ENCODE data around the gene HNRNPC. TPM values are rescaled to one million over a fixed set of nuclear protein-coding genes. Genes with fewer than 3 reads are reported as not detected.

The HNRNPC gene
- total RNA-seq, 1 experiment from 2014 or later = 843 TPM

DNA sequence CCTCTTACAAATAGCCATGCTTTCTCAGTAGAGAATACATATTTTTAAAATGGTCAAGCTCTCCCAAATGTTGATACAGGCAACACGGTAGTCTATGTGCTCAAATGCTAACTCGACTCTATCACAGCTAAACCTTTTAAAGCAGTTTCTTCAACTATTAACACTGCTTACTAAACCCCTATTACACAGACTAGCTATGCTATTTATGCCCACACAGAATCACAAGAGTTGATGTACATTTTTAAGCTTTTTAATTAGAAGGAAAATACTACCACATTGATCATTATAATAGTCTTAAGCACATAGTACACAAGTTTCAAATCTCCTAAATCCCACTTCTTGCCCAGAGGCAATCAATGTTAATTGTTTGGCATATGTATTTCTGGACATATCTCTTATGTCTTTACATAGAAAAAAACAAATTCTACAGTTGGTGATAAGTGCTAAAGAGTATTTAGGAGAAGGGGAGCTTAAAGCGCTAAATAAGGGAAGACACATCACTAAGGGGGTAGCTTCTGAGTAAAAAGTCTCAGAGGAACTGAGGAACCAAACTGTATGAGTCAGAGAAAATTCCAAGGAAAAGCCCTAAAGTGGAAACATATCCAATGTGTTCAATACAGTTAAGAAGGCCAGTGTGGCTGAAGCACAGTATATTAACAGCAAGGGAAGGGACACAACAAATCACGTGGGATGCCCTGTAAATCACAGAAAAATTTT lies 13.7 kb downstream of the HNRNPC start:
- ATAC-seq (no peak), DNase-seq (ENCODE audit: low read depth, low spot score) (no peak)
- RAD21 ChIA-PET (ENCODE audit: low non-redundant PET in 1 of 2, low total read pairs in 2 of 2, uncharacterized antibody in 2 of 2, unreplicated experiment in 2 of 2) = no interaction called here
- Histone ChIP-seq H3K9me2 (ENCODE audit: insufficient read depth) (no peaks in the 10 kb centered on the region), H3K9ac (ENCODE audit: low read length) (no peak overlapping the region), H3K36me3 (ENCODE audit: control insufficient read depth in 1 of 2, insufficient read depth in 2 of 2, low read length in 2 of 2) (peaks cover 66 to 72% of the 10 kb centered on the region in 2 experiments), H2AFZ (ENCODE audit: low read depth, low read length, poor library complexity, severe bottlenecking) (no peak overlapping the region), H4K20me1 (ENCODE audit: insufficient read depth) (peaks cover 80% of the 10 kb centered on the region), H3K79me2 (ENCODE audit: insufficient read depth, low read length) (peaks cover 100% of the 10 kb centered on the region), H3K9me3 (ENCODE audit: control insufficient read depth in 1 of 2, insufficient read depth in 1 of 2, low read depth in 1 of 2, low read length in 2 of 2) (no peaks in the 10 kb centered on the region), H3K4me1 (ENCODE audit: control insufficient read depth in 1 of 2, insufficient read depth in 2 of 2, low read length in 2 of 2) (0 out of 4 replicates have a peak, but pooled peaks cover 0 to 3% of the 10 kb centered on the region in 2 experiments), H3K4me2 (ENCODE audit: low read length) (no peak overlapping the region), H3K27ac (ENCODE audit: low read depth, low read length) (no peak overlapping the region), H3K27me3 (ENCODE audit: insufficient read depth, low read length) (no peaks in the 10 kb centered on the region), H3K4me3 (replicated peaks in 1 of 2; ENCODE audit: low read depth in 1 of 2, low read length in 2 of 2) (no peak overlapping the region)
- BruUV-seq (replicated peaks) = no TSS peak
- CTCF ChIA-PET = no interaction called here
- intact Hi-C loops (cut with micrococcal nuclease) = no loop called here
- POLR2A ChIA-PET = interaction anchor here (2.4 kb wide), 1 partner anchor 10 kb away, joined by 8 read pairs; no protein-coding TSS in a partner anchor
- TF ChIP-seq ELF1 (IDR thresholded peaks at IDR 0.05; ENCODE audit: borderline replicate concordance, low read depth) (no peak), CBX3 (IDR thresholded peaks at IDR 0.05; ENCODE audit: low read depth) (no peak)

DNA sequence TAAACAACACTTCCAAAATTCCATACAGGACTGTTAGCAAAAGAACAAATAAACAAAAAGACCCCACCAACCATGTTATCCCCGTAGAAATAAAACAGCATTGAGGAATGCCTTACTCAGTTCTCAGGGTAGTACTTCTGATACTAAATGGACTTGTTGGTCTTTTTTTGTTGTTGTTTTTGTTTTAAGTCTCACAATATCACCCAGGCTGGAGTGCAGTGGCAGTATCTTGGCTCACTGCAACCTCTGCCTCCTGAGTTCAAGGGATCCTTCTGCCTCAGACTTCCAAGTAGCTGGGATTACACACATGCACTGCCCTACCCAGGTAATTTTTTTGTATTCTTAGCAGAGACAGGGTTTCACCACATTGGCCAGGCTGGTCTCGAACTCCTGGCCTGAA lies 17.1 kb downstream of the HNRNPC start:
- intact Hi-C loops (cut with micrococcal nuclease) = no loop called here
- ATAC-seq = no peak
- 0 out of 4 replicates have a peak, but pooled peaks cover 0 to 3% of the 10 kb centered on the region in 2 experiments for H3K4me1 ChIP-seq (ENCODE audit: control insufficient read depth in 1 of 2, insufficient read depth in 2 of 2, low read length in 2 of 2)

More for the DNA sequence above, 17.1 kb downstream of the HNRNPC start:
- Histone ChIP-seq H3K27ac (ENCODE audit: low read depth, low read length) (no peak overlapping the region), H3K9ac (ENCODE audit: low read length) (no peak overlapping the region), H3K4me3 (replicated peaks in 1 of 2; ENCODE audit: low read depth in 1 of 2, low read length in 2 of 2) (no peak overlapping the region), H3K36me3 (ENCODE audit: control insufficient read depth in 1 of 2, insufficient read depth in 2 of 2, low read length in 2 of 2) (peaks cover 55 to 76% of the 10 kb centered on the region in 2 experiments), H4K20me1 (ENCODE audit: insufficient read depth) (peaks cover 87% of the 10 kb centered on the region), H3K27me3 (ENCODE audit: insufficient read depth, low read length) (no peaks in the 10 kb centered on the region), H3K9me2 (ENCODE audit: insufficient read depth) (no peaks in the 10 kb centered on the region), H3K79me2 (ENCODE audit: insufficient read depth, low read length) (peaks cover 100% of the 10 kb centered on the region), H3K4me2 (ENCODE audit: low read length) (no peak overlapping the region), H2AFZ (ENCODE audit: low read depth, low read length, poor library complexity, severe bottlenecking) (no peak overlapping the region), H3K9me3 (ENCODE audit: control insufficient read depth in 1 of 2, insufficient read depth in 1 of 2, low read depth in 1 of 2, low read length in 2 of 2) (no peaks in the 10 kb centered on the region)
- ChIA-PET POLR2A (no interaction called here), RAD21 (ENCODE audit: low non-redundant PET in 1 of 2, low total read pairs in 2 of 2, uncharacterized antibody in 2 of 2, unreplicated experiment in 2 of 2) (no interaction called here), CTCF (no interaction called here)
- no TSS peak for BruUV-seq (replicated peaks)
- no peak for TF ChIP-seq JUND (IDR thresholded peaks at IDR 0.05)
- TF ChIP-seq EGR1 (IDR thresholded peaks at IDR 0.05; ENCODE audit: low read depth) = no peak
- no peak for TF ChIP-seq POLR2A (IDR thresholded peaks at IDR 0.05; ENCODE audit: borderline replicate concordance, extremely low read depth, insufficient read depth, insufficient read length)
- TF ChIP-seq ZNF274 (IDR thresholded peaks at IDR 0.05; ENCODE audit: low read depth, low read length) = no peak
- no peak for TF ChIP-seq YY1 (IDR thresholded peaks at IDR 0.05; ENCODE audit: extremely low read depth, insufficient replicate concordance, low read depth, low read length)
- TF ChIP-seq, protein P1, sequence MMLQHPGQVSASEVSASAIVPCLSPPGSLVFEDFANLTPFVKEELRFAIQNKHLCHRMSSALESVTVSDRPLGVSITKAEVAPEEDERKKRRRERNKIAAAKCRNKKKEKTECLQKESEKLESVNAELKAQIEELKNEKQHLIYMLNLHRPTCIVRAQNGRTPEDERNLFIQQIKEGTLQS (IDR thresholded peaks at IDR 0.05) = no peak
- TF ChIP-seq, protein P2, sequence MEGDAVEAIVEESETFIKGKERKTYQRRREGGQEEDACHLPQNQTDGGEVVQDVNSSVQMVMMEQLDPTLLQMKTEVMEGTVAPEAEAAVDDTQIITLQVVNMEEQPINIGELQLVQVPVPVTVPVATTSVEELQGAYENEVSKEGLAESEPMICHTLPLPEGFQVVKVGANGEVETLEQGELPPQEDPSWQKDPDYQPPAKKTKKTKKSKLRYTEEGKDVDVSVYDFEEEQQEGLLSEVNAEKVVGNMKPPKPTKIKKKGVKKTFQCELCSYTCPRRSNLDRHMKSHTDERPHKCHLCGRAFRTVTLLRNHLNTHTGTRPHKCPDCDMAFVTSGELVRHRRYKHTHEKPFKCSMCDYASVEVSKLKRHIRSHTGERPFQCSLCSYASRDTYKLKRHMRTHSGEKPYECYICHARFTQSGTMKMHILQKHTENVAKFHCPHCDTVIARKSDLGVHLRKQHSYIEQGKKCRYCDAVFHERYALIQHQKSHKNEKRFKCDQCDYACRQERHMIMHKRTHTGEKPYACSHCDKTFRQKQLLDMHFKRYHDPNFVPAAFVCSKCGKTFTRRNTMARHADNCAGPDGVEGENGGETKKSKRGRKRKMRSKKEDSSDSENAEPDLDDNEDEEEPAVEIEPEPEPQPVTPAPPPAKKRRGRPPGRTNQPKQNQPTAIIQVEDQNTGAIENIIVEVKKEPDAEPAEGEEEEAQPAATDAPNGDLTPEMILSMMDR (IDR thresholded peaks at IDR 0.05 in 2 of 3, conservative IDR thresholded peaks at IDR 0.05 in 1 of 3; ENCODE audit: borderline replicate concordance in 1 of 3, insufficient read depth in 1 of 3, low read depth in 2 of 3, low read length in 2 of 3) = no peak
- no peak for TF ChIP-seq EZH2 (IDR thresholded peaks at IDR 0.05)
- no peak for DNase-seq (ENCODE audit: low read depth, low spot score)

All from HCT116 (cell line).